PC-3 (cell line): ENCODE measurements around the gene FES. TPM values are rescaled to one million over a fixed set of nuclear protein-coding genes. Genes with fewer than 3 reads are reported as not detected.

Experiments
- ATAC-seq: fragments of 200-7000 bp; cut with Tn5 transposase; 2 replicates; pipeline ENCODE4 v1.9.1; 2020; ENCODE audit warnings: mild to moderate bottlenecking, moderate library complexity
- BruUV-seq: library from RNA; stranded (reverse); fragments of 400-500 nt; replicated peaks from 2 replicates; lab custom pipeline; 2021; lab: Mats Ljungman, UMichigan
- CTCF ChIA-PET: fragments of 300-600 bp; sonication (Branson Sonifier 250); formaldehyde crosslinking; loops from one replicate; lab custom pipeline; 2022; ENCODE audit warnings: antibody characterized with exemption; lab: Charles Lee
- POLR2A ChIA-PET: fragments of 300-600 bp; sonication (Branson Sonifier 250); formaldehyde crosslinking; loops from one replicate; lab custom pipeline; 2022; ENCODE audit warnings: antibody characterized with exemption; ENCODE audit not compliant: unreplicated experiment; lab: Charles Lee
- DNase-seq: peaks from one replicate; pipeline ENCODE4 v3.0.0-alpha.2; 2015
- H2AFZ ChIP-seq: fragments of 300-600 bp; sonication (generic); 2 replicates; pipeline ENCODE4 v1.6.0; 2016; ENCODE audit warnings: antibody characterized with exemption, low read length
- H3F3A ChIP-seq: fragments of 300-600 bp; sonication (generic); one replicate; pipeline ENCODE4 v1.6.0; 2017; ENCODE audit warnings: antibody characterized with exemption, low read length, control low read depth, mild to moderate bottlenecking; ENCODE audit not compliant: unreplicated experiment
- H3K27ac ChIP-seq: fragments of 300-600 bp; sonication (generic); 2 replicates; pipeline ENCODE4 v1.5.1; 2016; ENCODE audit warnings: mild to moderate bottlenecking, low read length
- H3K27me3 ChIP-seq: fragments of 300-600 bp; sonication (generic); 2 replicates; pipeline ENCODE4 v1.6.1; 2016; ENCODE audit warnings: low read length, mixed read lengths
- H3K36me3 ChIP-seq: fragments of 300-600 bp; sonication (generic); 2 replicates; pipeline ENCODE4 v1.6.1; 2016; ENCODE audit warnings: low read depth, mixed run types, low read length, mixed read lengths
- H3K4me1 ChIP-seq: fragments of 300-600 bp; sonication (generic); 2 replicates; pipeline ENCODE4 v1.5.1; 2016; ENCODE audit warnings: low read length; ENCODE audit not compliant: insufficient read depth
- H3K4me2 ChIP-seq: fragments of 300-600 bp; sonication (generic); 2 replicates; pipeline ENCODE4 v1.6.0; 2016; ENCODE audit warnings: low read length
- H3K4me3 ChIP-seq: fragments of 300-600 bp; sonication (generic); 2 replicates; pipeline ENCODE4 v1.5.1; 2016; ENCODE audit warnings: mild to moderate bottlenecking, low read length, mixed read lengths
- H3K79me2 ChIP-seq: fragments of 300-600 bp; sonication (generic); 2 replicates; pipeline ENCODE4 v1.6.1; 2017; ENCODE audit warnings: low read length, mixed read lengths
- H3K9ac ChIP-seq: fragments of 300-600 bp; sonication (generic); 2 replicates; pipeline ENCODE4 v1.6.0; 2016; ENCODE audit warnings: mild to moderate bottlenecking, low read length
- H3K9me2 ChIP-seq: fragments of 300-600 bp; sonication (generic); replicated peaks from 2 replicates; pipeline ENCODE4 v1.6.1; 2016; ENCODE audit warnings: mixed run types, low read length, mixed read lengths
- H3K9me3 ChIP-seq: fragments of 300-600 bp; sonication (generic); 2 replicates; pipeline ENCODE4 v1.6.1; 2016; ENCODE audit warnings: low read length, mixed read lengths
- H4K20me1 ChIP-seq: fragments of 300-600 bp; sonication (generic); 2 replicates; pipeline ENCODE4 v1.6.1; 2016; ENCODE audit warnings: low read length, mixed read lengths
- EZH2 ChIP-seq: fragments of 300-600 bp; sonication (generic); IDR thresholded peaks from one replicate; pipeline ENCODE4 v1.6.1; 2017; ENCODE audit warnings: antibody characterized with exemption, mild to moderate bottlenecking, low read length; ENCODE audit not compliant: unreplicated experiment
- EZH2phosphoT487 ChIP-seq: fragments of 300-600 bp; sonication (generic); IDR thresholded peaks from 2 replicates; pipeline ENCODE4 v1.6.1; 2018; ENCODE audit warnings: mild to moderate bottlenecking, antibody characterized with exemption, low read length, borderline replicate concordance
- intact Hi-C: fragments of 100-400 bp; cut with micrococcal nuclease; formaldehyde crosslinking; loops from 2 replicates; pipeline ENCODE4 v1.9.0; 2023
- total RNA-seq: library from RNA; depleted of rRNA; stranded (reverse); fragments of >200 nt; gene quantifications from 2 replicates; pipeline ENCODE4 v1.2.3, GENCODE V29; 2014
- TF ChIP-seq, protein P1 (sequence below): fragments of 300-600 bp; sonication (generic); conservative IDR thresholded peaks from 2 replicates; pipeline ENCODE4 v1.5.1; 2017; ENCODE audit warnings: antibody characterized with exemption, low read depth, mild to moderate bottlenecking, low read length

The FES gene
- total RNA-seq, 1 experiment from 2014 or later: 2.8 TPM

- peaks cover 11% of the 10 kb centered on the region for H3K36me3 ChIP-seq
- H3K9me3 ChIP-seq: no peaks in the 10 kb centered on the region
- H3K4me2 ChIP-seq: no peak overlapping the region
- no peaks in the 10 kb centered on the region for H3K9me2 ChIP-seq
- no peaks in the 10 kb centered on the region for H3K27me3 ChIP-seq
- H3K27ac ChIP-seq: no peak overlapping the region
- no peak overlapping the region for H3K4me3 ChIP-seq
- no peak overlapping the region for H2AFZ ChIP-seq
- H3F3A ChIP-seq: no peaks in the 10 kb centered on the region
- ChIA-PET POLR2A (no interaction called here), CTCF (no interaction called here)
- ATAC-seq (no peak), DNase-seq (no peak)
- intact Hi-C loops: no loop called here
- TF ChIP-seq, protein P1, sequence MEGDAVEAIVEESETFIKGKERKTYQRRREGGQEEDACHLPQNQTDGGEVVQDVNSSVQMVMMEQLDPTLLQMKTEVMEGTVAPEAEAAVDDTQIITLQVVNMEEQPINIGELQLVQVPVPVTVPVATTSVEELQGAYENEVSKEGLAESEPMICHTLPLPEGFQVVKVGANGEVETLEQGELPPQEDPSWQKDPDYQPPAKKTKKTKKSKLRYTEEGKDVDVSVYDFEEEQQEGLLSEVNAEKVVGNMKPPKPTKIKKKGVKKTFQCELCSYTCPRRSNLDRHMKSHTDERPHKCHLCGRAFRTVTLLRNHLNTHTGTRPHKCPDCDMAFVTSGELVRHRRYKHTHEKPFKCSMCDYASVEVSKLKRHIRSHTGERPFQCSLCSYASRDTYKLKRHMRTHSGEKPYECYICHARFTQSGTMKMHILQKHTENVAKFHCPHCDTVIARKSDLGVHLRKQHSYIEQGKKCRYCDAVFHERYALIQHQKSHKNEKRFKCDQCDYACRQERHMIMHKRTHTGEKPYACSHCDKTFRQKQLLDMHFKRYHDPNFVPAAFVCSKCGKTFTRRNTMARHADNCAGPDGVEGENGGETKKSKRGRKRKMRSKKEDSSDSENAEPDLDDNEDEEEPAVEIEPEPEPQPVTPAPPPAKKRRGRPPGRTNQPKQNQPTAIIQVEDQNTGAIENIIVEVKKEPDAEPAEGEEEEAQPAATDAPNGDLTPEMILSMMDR: no peak
- TF ChIP-seq EZH2phosphoT487: no peak
- no peak for TF ChIP-seq EZH2
- H4K20me1 ChIP-seq: no peaks in the 10 kb centered on the region
- no TSS peak for BruUV-seq
- no peak overlapping the region for H3K9ac ChIP-seq
- H3K4me1 ChIP-seq: peaks cover 13% of the 10 kb centered on the region
- peaks cover 16% of the 10 kb centered on the region; the same call in 1 of the 2 replicates for H3K79me2 ChIP-seq
Observed at GRCh38 chr15:90905306-90906180, 21.2 kb downstream of the FES start.

- Histone ChIP-seq H2AFZ (no peak overlapping the region), H3K27me3 (no peaks in the 10 kb centered on the region), H4K20me1 (no peaks in the 10 kb centered on the region), H3K79me2 (peaks cover 16% of the 10 kb centered on the region; the same call in 1 of the 2 replicates), H3K9me2 (no peaks in the 10 kb centered on the region), H3K27ac (no peak overlapping the region), H3K4me2 (no peak overlapping the region), H3K36me3 (peaks cover 11% of the 10 kb centered on the region), H3K4me3 (no peak overlapping the region), H3K9me3 (no peaks in the 10 kb centered on the region), H3K9ac (no peak overlapping the region), H3K4me1 (peaks cover 13% of the 10 kb centered on the region), H3F3A (no peaks in the 10 kb centered on the region)
- intact Hi-C loops: no loop called here
- CTCF ChIA-PET: no interaction called here
- ATAC-seq: no peak
- BruUV-seq: no TSS peak
- POLR2A ChIA-PET: no interaction called here
- DNase-seq: no peak
- TF ChIP-seq EZH2phosphoT487 (no peak), EZH2 (no peak)
- TF ChIP-seq, protein P1: no peak
Observed at GRCh38 chr15:90906181-90906849, 22.0 kb downstream of the FES start.
